ENCODE results near the gene CBL.
A peak's percentile ranks its signal among the peaks of the same experiment; 100 is the strongest.
"Not testable (repeated sequence)": the region's sequence is repeated elsewhere in the genome, so short reads cannot be mapped to it uniquely, and the experiment has no call there.

The CBL gene

GRCh38 chr11:119185981-119186634 is 20.0 kb upstream of the CBL start:
- no peak for DNase-seq (ENCODE audit: low read depth in 2 of 2)

DNA sequence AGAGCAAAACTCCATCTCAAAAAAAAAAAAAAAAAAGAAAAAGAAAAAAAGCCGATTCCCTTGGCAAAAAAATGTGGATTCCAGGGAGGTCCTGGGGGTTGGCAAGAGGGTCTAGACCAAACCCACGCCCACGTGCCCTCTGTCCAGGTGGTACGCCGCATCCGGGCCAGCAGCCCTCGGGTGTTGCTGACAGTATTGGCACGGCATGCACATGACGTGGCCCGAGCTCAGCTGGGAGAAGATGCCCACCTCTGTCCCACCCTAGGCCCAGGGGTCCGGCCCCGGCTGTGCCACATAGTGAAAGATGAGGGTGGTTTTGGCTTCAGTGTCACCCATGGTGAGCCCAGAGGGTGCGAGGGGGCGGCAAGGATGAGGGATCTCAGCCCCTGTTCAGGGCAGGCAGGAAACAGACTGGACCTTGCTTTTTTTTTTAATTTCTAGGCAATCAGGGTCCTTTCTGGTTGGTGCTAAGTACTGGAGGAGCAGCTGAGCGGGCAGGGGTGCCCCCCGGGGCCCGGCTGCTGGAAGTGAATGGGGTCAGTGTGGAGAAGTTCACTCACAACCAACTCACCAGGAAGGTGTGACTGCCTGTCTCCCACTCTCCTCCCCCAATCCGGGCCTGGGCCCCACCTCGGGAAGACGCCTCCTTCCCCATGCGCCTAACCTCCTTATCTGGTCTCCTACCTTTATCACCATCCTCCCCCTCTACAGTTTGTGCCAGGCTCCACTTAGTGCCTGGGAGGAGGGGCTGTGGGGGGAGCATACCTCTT is 18.8 kb upstream of the CBL start:
- no peak for DNase-seq (ENCODE audit: low read depth in 2 of 2)

- no peak for DNase-seq (ENCODE audit: low read depth in 2 of 2)
Measured at GRCh38 chr11:119188067-119188466, 18.1 kb upstream of the CBL start.

GRCh38 chr11:119188887-119189286 is 17.3 kb upstream of the CBL start:
- DNase-seq (ENCODE audit: low read depth in 2 of 2), result no peak

DNA sequence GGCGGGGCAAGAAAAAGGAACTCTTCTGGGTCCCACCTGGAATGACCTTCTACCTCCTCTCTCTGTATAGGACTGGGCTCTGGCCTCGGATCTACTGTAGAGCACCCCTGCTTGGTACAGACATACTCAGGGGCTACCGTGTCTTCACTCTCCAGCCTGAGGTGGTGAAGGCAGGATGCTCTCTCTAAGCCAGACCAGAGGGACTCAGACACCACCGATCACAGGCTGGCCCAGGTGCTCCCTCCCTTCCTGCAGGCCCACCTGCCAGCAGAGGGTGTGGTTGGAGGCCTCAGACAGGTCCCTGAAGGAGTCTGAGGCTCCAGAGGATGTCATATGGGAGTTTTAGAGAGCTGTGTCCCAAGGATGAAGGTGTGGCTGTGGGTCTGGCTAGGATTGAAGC is 16.7 kb upstream of the CBL start:
- no peak for DNase-seq (ENCODE audit: low read depth in 2 of 2)

GRCh38 chr11:119190531-119190930 is 15.6 kb upstream of the CBL start:
- DNase-seq (ENCODE audit: low read depth in 2 of 2), result no peak

GRCh38 chr11:119191265-119191664 is 14.9 kb upstream of the CBL start:
- not testable (repeated sequence) for DNase-seq (ENCODE audit: low read depth in 2 of 2)

GRCh38 chr11:119192111-119192510 is 14.0 kb upstream of the CBL start:
- DNase-seq (ENCODE audit: low read depth in 2 of 2), result no peak

DNA sequence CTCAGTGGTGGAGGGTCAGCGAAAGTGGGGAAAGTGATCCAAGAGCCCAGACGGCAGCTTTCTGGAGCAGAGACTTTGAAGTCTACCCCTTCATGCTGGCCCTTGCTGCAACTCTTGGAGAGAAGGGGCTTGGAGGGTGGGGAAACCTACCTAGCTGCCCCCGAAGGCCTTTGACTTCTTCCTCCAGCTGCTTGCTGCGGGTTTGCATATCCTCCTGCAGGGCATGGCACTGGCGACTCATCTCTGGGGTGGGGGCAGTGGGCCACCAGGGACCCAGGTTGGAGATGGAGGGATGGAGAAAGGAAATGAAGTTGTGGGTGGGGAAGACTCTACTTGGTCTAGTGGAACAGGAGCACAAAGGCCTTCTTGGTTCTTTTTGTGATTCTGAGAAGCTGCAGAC is 13.1 kb upstream of the CBL start:
- no peak for DNase-seq (ENCODE audit: low read depth in 2 of 2)

- DNase-seq (ENCODE audit: low read depth in 2 of 2), result no peak
Measured at GRCh38 chr11:119193626-119194025, 12.5 kb upstream of the CBL start.

DNA sequence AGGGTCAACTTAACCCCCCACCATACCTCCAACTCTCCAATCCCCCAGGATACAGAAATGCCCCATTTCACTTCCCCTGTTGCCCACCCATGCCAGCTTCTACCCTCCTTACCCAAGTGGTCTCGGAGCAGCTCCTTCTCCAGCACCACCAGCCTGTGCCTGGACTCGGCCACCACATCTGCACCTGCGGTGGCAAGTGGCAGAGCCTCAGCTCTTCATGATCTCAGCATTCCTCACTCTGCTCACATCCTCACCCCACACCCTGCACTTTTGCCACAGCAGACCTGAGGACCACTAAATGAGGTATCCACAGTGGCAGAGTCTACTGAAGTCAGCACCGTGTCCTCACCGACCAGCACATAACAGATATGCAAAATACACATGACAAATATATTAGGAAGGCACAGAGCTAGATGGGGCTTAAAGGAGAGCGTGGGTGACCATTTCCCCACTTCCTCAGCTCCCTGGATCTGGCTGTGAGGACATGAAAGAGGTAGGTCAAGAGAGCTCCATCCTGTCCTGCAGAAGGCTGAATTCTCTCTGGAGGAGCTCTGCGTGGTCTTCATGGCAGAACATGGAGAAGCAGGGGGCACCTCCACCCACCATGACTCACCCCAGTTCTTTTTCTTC is 11.2 kb upstream of the CBL start:
- no peak for DNase-seq (ENCODE audit: low read depth in 2 of 2)

DNA sequence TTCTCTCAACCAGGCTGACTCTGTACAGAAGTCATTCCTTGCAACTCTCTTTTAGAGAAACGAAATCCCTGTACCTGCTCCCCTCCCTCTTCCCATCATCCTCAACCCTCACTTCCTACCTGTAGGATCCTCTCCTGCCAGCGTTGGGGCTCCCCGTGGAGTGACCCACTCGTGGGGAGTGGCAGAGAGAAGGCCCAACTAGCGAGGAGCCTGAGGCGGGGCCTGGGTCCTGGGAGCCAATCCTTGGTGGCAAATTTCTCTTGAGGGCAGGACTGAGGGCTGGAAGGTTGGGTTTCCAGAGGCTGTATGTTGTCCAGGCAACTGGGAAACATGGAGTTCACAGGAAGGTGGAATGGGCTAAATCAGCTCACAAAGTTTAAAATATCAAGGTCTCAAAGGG is 10.5 kb upstream of the CBL start:
- no peak for DNase-seq (ENCODE audit: low read depth in 2 of 2)

GRCh38 chr11:119196833-119197483 is 9.2 kb upstream of the CBL start:
- DNase-seq (ENCODE audit: low read depth in 2 of 2), result peak; percentile 16 to 70

GRCh38 chr11:119198925-119199324 is 7.2 kb upstream of the CBL start:
- DNase-seq (ENCODE audit: low read depth in 2 of 2), result no peak

GRCh38 chr11:119201236-119201635 is 4.9 kb upstream of the CBL start:
- DNase-seq (ENCODE audit: low read depth in 2 of 2), result not testable (repeated sequence)

DNA sequence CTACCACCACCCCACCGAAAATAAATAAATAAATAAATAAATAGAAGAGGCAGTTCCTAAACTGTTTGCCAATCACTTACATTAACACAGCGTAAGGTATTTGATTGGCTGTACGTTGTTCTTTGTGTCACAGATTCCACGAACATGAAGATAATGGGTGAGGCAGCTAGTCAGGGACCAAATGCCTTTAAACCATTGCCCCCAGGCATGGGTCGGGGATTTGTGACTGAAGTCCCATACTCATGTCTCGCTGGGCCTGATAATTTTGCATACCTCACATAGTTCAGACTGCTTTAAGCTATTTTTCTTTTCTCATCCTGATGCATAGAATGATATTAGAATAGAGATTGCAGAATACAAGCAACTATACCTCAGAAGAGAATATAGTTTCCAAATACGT is 3.6 kb upstream of the CBL start:
- DNase-seq (ENCODE audit: low read depth in 2 of 2), result no peak

DNA sequence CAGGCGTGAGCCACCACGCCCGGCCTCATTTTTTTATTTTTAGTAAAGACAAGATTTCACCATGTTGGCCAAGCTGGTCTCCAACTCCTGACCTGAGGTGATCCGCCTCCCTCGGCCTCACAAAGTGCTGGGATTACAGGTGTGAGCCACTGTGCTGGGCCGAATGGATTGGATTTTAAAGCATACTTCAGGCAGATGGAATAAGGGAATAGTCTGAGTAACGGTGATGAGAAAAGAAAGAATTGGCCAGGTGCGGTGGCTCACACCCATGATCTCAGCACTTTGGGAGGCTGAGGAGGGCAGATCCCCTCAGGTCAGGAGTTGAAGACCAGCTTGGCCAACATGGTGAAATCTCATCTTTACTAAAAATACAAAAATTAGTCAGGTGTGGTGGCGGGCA is 2.1 kb upstream of the CBL start:
- DNase-seq (ENCODE audit: low read depth in 2 of 2), result no peak

GRCh38 chr11:119205080-119205479 is 1.1 kb upstream of the CBL start:
- no peak for DNase-seq (ENCODE audit: low read depth in 2 of 2)

DNA sequence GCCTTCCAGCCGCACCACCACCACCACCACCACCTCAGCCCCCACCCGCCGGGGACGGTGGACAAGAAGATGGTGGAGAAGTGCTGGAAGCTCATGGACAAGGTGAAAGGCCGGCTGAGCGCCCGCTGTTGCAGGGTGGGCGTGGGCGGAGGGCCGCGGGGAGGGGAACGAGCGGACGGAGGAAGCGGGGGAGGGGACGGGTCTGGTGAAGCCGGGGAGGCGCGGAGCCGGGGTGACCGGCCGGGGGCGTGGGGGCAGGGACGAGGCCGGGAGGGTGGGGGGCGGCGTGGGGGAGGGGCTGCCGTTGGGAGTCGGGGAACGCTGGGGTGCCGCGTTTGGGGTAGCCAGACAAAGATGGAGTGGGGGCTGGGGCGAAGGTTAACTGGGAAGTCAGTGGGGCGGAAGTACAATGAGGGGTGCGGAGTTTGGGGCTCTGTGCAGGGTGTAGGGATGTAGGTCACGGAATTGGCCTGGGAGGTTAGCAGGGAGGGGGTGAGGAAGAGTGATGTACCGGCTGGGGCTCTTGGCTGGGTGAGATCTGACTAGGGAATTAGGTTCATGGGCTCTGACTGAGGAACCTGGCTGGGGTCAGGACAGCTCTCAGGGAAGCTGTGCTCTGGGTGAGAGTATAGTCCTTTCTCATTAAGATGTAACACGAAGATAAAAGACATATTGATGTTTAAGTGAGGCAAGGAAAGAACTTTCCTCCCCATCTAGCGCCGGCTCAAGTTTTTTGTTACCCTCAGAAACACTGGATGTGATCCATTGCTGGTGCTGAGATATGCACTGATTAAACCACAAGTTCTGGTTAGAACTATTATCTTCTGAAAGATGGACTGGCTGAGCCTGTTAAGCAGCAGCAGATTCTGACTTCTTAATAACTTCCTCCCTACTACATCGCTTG is 624 bp downstream of the CBL start:
- DNase-seq (ENCODE audit: low read depth in 2 of 2), result peak; percentile 19 to 45

- no peak for DNase-seq (ENCODE audit: low read depth in 2 of 2)
Measured at GRCh38 chr11:119207415-119207960, 1.3 kb downstream of the CBL start.

GRCh38 chr11:119209186-119209585 is 3.0 kb downstream of the CBL start:
- no peak for DNase-seq (ENCODE audit: low read depth in 2 of 2)

Measured in stimulated activated CD4-positive, alpha-beta T cell treated with anti-CD3 and anti-CD28 coated beads, Interleukin-1b, Interleukin-23, amount 100 ng/mL, for 4 hours (primary cell).